ENCODE data around the gene AFF3.

The AFF3 gene

GRCh38 chr2:99565227-99565626 is 577.2 kb downstream of the AFF3 start:
- H3K4me3 ChIP-seq (ENCODE audit: low read length) = no peak overlapping the region

DNA sequence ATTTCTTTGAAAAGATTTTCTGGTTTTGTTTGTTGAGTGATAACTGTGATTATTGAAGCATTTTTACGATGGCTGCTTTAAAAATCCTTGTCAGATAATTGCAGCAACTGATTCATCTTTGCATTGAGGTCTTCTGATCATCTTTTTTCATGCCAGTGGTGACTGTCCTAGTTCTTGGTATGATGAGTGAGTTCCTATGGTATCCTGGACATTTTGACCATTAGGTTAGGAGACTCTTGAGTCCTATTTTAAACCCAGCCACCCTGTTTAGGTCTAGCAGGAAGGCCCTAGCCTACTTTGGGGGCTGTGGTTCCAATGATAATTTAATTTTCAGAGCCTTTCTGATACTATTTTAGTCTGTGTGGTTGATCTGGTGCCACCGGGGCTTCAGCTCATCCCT is 579.9 kb downstream of the AFF3 start:
- no peak overlapping the region for H3K9ac ChIP-seq (ENCODE audit: low read length)
- no peak overlapping the region for H3K4me3 ChIP-seq (ENCODE audit: low read length)
- H3K36me3 ChIP-seq (ENCODE audit: control insufficient read depth, insufficient read depth, low read length) = no peaks in the 10 kb centered on the region
- no peaks in the 10 kb centered on the region for H3K4me1 ChIP-seq (ENCODE audit: control insufficient read depth, insufficient read depth, low read length)
- no peaks in the 10 kb centered on the region for H3K27me3 ChIP-seq (ENCODE audit: control insufficient read depth, insufficient read depth, low read length)
- H3K27ac ChIP-seq (ENCODE audit: low read depth, low read length) = no peak overlapping the region

More at GRCh38 chr2:99565227-99565626, 577.2 kb downstream of the AFF3 start:
- Histone ChIP-seq H3K27me3 (ENCODE audit: control insufficient read depth, insufficient read depth, low read length) (no peaks in the 10 kb centered on the region), H3K4me1 (ENCODE audit: control insufficient read depth, insufficient read depth, low read length) (no peaks in the 10 kb centered on the region), H3K27ac (ENCODE audit: low read depth, low read length) (no peak overlapping the region), H3K9ac (ENCODE audit: low read length) (no peak overlapping the region), H3K36me3 (ENCODE audit: control insufficient read depth, insufficient read depth, low read length) (peaks cover 3% of the 10 kb centered on the region)

GRCh38 chr2:99561804-99562203 is 580.6 kb downstream of the AFF3 start:
- H3K36me3 ChIP-seq (ENCODE audit: control insufficient read depth, insufficient read depth, low read length) = no peaks in the 10 kb centered on the region
- H3K9ac ChIP-seq (ENCODE audit: low read length) = no peak overlapping the region
- H3K27ac ChIP-seq (ENCODE audit: low read depth, low read length) = no peak overlapping the region
- H3K4me1 ChIP-seq (ENCODE audit: control insufficient read depth, insufficient read depth, low read length) = no peaks in the 10 kb centered on the region
- H3K4me3 ChIP-seq (ENCODE audit: low read length) = no peak overlapping the region
- H3K27me3 ChIP-seq (ENCODE audit: control insufficient read depth, insufficient read depth, low read length) = no peaks in the 10 kb centered on the region

GRCh38 chr2:99559075-99559662 is 583.2 kb downstream of the AFF3 start:
- Histone ChIP-seq H3K4me1 (ENCODE audit: control insufficient read depth, insufficient read depth, low read length) (no peaks in the 10 kb centered on the region), H3K27me3 (ENCODE audit: control insufficient read depth, insufficient read depth, low read length) (no peaks in the 10 kb centered on the region), H3K4me3 (ENCODE audit: low read length) (no peak overlapping the region), H3K27ac (ENCODE audit: low read depth, low read length) (no peak overlapping the region), H3K9ac (ENCODE audit: low read length) (no peak overlapping the region), H3K36me3 (ENCODE audit: control insufficient read depth, insufficient read depth, low read length) (no peaks in the 10 kb centered on the region)

DNA sequence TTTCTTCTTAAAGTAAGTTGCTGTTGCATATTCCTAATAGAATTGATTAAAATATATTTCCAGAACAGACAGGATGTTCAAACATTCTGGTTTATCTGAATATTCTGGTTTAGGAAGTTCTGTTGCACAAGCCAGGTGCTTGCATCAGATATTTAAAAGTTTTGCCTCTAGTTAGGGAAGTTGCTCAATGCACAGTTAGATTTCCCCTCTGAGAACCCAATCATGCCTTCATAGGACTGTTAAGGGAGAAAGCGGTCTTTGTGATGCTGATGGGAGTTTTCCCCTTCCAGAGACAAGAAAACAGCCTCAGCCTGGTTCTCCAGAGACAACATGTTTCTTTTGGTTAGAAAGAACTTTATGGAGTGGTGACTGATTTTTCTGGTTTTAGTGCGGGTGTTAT is 587.0 kb downstream of the AFF3 start:
- no peaks in the 10 kb centered on the region for H3K27me3 ChIP-seq (ENCODE audit: control insufficient read depth, insufficient read depth, low read length)
- no peak overlapping the region for H3K9ac ChIP-seq (ENCODE audit: low read length)
- H3K4me3 ChIP-seq (ENCODE audit: low read length) = no peak overlapping the region
- no peaks in the 10 kb centered on the region for H3K4me1 ChIP-seq (ENCODE audit: control insufficient read depth, insufficient read depth, low read length)
- H3K27ac ChIP-seq (ENCODE audit: low read depth, low read length) = no peak overlapping the region
- peaks cover 2% of the 10 kb centered on the region for H3K36me3 ChIP-seq (ENCODE audit: control insufficient read depth, insufficient read depth, low read length)

- Histone ChIP-seq H3K27me3 (ENCODE audit: control insufficient read depth, insufficient read depth, low read length) (no peaks in the 10 kb centered on the region), H3K27ac (ENCODE audit: low read depth, low read length) (no peak overlapping the region), H3K9ac (ENCODE audit: low read length) (no peak overlapping the region), H3K36me3 (ENCODE audit: control insufficient read depth, insufficient read depth, low read length) (peaks cover 2% of the 10 kb centered on the region), H3K4me3 (ENCODE audit: low read length) (no peak overlapping the region), H3K4me1 (ENCODE audit: control insufficient read depth, insufficient read depth, low read length) (no peaks in the 10 kb centered on the region)
Observed at GRCh38 chr2:99554871-99555270, 587.5 kb downstream of the AFF3 start.

DNA sequence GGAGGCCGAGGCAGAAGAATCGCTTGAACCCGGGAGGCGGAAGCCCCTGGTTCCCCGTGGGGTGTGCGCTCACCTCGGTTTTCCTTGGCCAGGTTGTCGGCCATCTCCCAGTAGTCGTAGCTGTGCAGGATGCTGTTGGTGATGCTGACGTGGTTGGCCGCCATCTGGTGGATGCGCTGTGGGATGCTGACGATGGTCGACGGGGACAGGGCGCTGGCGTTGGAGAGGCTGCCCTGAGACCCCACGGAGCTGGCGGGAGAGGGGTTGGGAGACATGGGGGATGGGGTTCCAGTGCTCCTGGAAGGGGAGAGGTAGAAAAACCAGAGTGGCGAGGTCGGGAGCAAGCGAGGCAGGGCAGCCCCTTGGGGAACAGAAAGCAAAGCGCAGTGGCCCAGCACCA is 588.2 kb downstream of the AFF3 start:
- Histone ChIP-seq H3K4me1 (ENCODE audit: control insufficient read depth, insufficient read depth, low read length) (no peaks in the 10 kb centered on the region), H3K9ac (ENCODE audit: low read length) (no peak overlapping the region), H3K27me3 (ENCODE audit: control insufficient read depth, insufficient read depth, low read length) (no peaks in the 10 kb centered on the region), H3K4me3 (ENCODE audit: low read length) (no peak overlapping the region), H3K27ac (ENCODE audit: low read depth, low read length) (no peak overlapping the region), H3K36me3 (ENCODE audit: control insufficient read depth, insufficient read depth, low read length) (peaks cover 2% of the 10 kb centered on the region)

DNA sequence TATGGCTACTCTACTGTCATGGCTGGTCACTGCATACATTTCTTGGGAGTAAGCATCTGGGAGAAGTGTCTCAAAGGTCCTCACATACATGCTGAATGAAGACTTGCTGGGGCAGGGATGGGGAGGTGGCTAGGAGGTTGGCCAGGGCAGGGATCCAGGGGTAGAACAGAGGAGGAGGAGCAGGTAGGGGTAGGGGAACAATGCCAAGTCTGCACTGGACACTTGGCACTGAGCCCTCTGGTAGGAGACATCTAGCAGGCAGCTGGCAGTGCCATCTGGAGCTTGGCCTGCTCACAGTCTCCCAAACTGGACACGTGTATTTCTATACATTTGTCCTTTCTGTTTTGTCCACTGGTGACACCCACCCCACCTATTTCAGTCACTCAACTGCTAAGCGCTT is 589.9 kb downstream of the AFF3 start:
- Histone ChIP-seq H3K4me3 (ENCODE audit: low read length) (no peak overlapping the region), H3K9ac (ENCODE audit: low read length) (no peak overlapping the region), H3K27me3 (ENCODE audit: control insufficient read depth, insufficient read depth, low read length) (no peaks in the 10 kb centered on the region), H3K4me1 (ENCODE audit: control insufficient read depth, insufficient read depth, low read length) (no peaks in the 10 kb centered on the region), H3K36me3 (ENCODE audit: control insufficient read depth, insufficient read depth, low read length) (peaks cover 2% of the 10 kb centered on the region), H3K27ac (ENCODE audit: low read depth, low read length) (no peak overlapping the region)

DNA sequence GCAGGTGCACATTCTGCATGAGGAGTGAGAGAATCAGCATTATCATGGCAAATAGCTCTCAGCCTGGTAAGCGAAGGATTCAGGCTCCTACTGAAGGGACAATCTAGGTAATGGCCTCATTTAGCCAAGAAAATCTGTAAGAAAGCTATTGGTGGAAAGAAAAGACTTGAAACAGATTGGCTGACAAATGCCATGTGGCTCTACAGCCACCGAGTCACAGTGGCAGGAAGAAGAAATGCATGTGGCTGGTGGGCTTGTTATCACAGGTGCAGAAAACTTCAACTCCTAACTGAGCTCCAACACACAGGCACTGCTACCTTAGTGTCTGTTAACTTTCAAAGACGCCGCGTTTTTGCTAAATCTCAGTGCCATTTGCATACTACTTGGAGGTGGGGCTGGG is 592.0 kb downstream of the AFF3 start:
- Histone ChIP-seq H3K27me3 (ENCODE audit: control insufficient read depth, insufficient read depth, low read length) (no peaks in the 10 kb centered on the region), H3K36me3 (ENCODE audit: control insufficient read depth, insufficient read depth, low read length) (peaks cover 2% of the 10 kb centered on the region), H3K4me1 (ENCODE audit: control insufficient read depth, insufficient read depth, low read length) (no peaks in the 10 kb centered on the region), H3K27ac (ENCODE audit: low read depth, low read length) (no peak overlapping the region), H3K4me3 (ENCODE audit: low read length) (no peak overlapping the region), H3K9ac (ENCODE audit: low read length) (no peak overlapping the region)

- H3K27me3 ChIP-seq (ENCODE audit: control insufficient read depth, insufficient read depth, low read length) = no peaks in the 10 kb centered on the region
- H3K27ac ChIP-seq (ENCODE audit: low read depth, low read length) = no peak overlapping the region
- no peaks in the 10 kb centered on the region for H3K36me3 ChIP-seq (ENCODE audit: control insufficient read depth, insufficient read depth, low read length)
- no peaks in the 10 kb centered on the region for H3K4me1 ChIP-seq (ENCODE audit: control insufficient read depth, insufficient read depth, low read length)
- H3K9ac ChIP-seq (ENCODE audit: low read length) = no peak overlapping the region
- H3K4me3 ChIP-seq (ENCODE audit: low read length) = no peak overlapping the region
Observed at GRCh38 chr2:99545604-99546003, 596.8 kb downstream of the AFF3 start.

DNA sequence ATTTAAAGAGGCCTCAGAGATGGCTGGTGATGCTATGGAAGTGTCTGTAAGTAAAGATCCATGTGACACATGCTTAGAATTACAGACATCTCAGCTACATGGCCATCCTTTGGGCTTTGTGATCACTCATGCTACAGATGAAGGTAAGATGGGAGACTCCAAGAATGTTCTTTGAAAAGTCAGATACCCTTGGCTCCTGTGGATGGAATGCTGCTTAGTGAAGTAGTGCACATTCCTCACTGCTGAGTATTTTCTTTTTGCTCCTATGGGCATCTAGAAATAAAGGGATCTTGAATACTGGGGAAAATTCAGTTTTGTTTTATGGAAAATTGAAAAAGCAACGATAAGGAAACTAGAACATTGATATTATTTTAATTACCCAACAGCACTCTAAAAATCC is 597.3 kb downstream of the AFF3 start:
- Histone ChIP-seq H3K4me1 (ENCODE audit: control insufficient read depth, insufficient read depth, low read length) (no peaks in the 10 kb centered on the region), H3K4me3 (ENCODE audit: low read length) (no peak overlapping the region), H3K36me3 (ENCODE audit: control insufficient read depth, insufficient read depth, low read length) (no peaks in the 10 kb centered on the region), H3K27me3 (ENCODE audit: control insufficient read depth, insufficient read depth, low read length) (no peaks in the 10 kb centered on the region), H3K9ac (ENCODE audit: low read length) (no peak overlapping the region), H3K27ac (ENCODE audit: low read depth, low read length) (no peak overlapping the region)

- Histone ChIP-seq H3K27me3 (ENCODE audit: control insufficient read depth, insufficient read depth, low read length) (no peaks in the 10 kb centered on the region), H3K27ac (ENCODE audit: low read depth, low read length) (no peak overlapping the region), H3K9ac (ENCODE audit: low read length) (no peak overlapping the region), H3K4me3 (ENCODE audit: low read length) (no peak overlapping the region), H3K4me1 (ENCODE audit: control insufficient read depth, insufficient read depth, low read length) (no peaks in the 10 kb centered on the region), H3K36me3 (ENCODE audit: control insufficient read depth, insufficient read depth, low read length) (no peaks in the 10 kb centered on the region)
Observed at GRCh38 chr2:99544608-99545007, 597.8 kb downstream of the AFF3 start.

DNA sequence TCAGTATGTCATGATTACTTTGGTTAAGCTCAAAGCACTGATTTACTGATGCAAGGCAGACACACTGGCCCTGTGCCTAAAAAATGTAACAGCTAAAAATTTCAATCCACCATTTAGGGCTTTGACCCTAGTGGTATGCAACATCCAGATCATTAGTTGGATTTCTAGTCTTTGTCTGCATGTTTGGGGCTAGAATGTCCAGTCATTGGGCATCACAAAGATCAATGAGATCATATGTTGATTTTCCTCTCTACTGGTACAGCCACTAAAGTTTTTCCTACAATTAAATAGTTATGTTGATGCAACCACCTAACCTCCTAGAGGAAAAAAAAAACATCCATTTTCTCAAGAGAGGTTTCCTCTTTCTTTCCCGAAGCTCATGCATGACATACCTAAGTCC is 599.1 kb downstream of the AFF3 start:
- Histone ChIP-seq H3K4me1 (ENCODE audit: control insufficient read depth, insufficient read depth, low read length) (no peaks in the 10 kb centered on the region), H3K4me3 (ENCODE audit: low read length) (no peak overlapping the region), H3K27me3 (ENCODE audit: control insufficient read depth, insufficient read depth, low read length) (no peaks in the 10 kb centered on the region)

More for the DNA sequence above, 599.1 kb downstream of the AFF3 start:
- Histone ChIP-seq H3K9ac (ENCODE audit: low read length) (no peak overlapping the region), H3K36me3 (ENCODE audit: control insufficient read depth, insufficient read depth, low read length) (no peaks in the 10 kb centered on the region), H3K27ac (ENCODE audit: low read depth, low read length) (no peak overlapping the region)
